ENCODE results near the gene TEX14.

The TEX14 gene

DNA sequence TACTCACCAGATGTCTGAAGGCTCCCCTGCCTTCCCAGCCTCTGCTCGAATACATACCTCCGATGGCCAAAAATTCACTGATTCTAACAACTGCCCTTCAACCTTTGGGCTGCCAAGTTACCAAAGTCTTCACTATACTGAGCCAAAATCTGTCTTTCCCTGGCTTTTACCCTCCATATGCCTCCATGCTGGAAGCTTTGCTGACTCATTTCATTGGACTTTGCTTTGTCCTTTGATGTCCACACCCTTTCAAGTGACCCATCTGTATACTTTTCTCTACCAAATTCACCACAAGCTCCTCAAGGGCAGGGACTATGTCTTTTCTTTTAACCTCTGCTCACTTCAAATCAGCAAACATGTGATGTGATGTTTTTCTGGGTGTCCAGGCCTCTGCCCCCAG, 156.4 kb downstream of the TEX14 start:
- H3K9ac ChIP-seq (ENCODE audit: low read depth, low read length), result no peak overlapping the region
- no peaks in the 10 kb centered on the region for H3K79me2 ChIP-seq (ENCODE audit: insufficient read depth, low read length)
- no peaks in the 10 kb centered on the region for H3K9me3 ChIP-seq (ENCODE audit: insufficient read depth, low read length, severe bottlenecking)
- peaks cover 2% of the 10 kb centered on the region; the same call in 1 of the 2 replicates for H3K4me1 ChIP-seq (ENCODE audit: insufficient read depth, low read length)
- no peaks in the 10 kb centered on the region for H3K36me3 ChIP-seq (ENCODE audit: insufficient read depth, low read length)
- no peak for ATAC-seq (ENCODE audit: insufficient read depth, low read depth)
- H3K4me2 ChIP-seq (ENCODE audit: insufficient read depth, low read length), result no peak overlapping the region
- H3K27ac ChIP-seq (ENCODE audit: low read length), result no peak overlapping the region
- H4K20me1 ChIP-seq (ENCODE audit: insufficient read depth, low read length), result peaks cover 11% of the 10 kb centered on the region; the same call in 1 of the 2 replicates
- TF ChIP-seq, protein P1, sequence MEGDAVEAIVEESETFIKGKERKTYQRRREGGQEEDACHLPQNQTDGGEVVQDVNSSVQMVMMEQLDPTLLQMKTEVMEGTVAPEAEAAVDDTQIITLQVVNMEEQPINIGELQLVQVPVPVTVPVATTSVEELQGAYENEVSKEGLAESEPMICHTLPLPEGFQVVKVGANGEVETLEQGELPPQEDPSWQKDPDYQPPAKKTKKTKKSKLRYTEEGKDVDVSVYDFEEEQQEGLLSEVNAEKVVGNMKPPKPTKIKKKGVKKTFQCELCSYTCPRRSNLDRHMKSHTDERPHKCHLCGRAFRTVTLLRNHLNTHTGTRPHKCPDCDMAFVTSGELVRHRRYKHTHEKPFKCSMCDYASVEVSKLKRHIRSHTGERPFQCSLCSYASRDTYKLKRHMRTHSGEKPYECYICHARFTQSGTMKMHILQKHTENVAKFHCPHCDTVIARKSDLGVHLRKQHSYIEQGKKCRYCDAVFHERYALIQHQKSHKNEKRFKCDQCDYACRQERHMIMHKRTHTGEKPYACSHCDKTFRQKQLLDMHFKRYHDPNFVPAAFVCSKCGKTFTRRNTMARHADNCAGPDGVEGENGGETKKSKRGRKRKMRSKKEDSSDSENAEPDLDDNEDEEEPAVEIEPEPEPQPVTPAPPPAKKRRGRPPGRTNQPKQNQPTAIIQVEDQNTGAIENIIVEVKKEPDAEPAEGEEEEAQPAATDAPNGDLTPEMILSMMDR (IDR thresholded peaks at IDR 0.05; ENCODE audit: borderline replicate concordance, extremely low read depth, low read length, poor library complexity, severe bottlenecking), result no peak
- no peak for TF ChIP-seq EZH2 (IDR thresholded peaks at IDR 0.05; ENCODE audit: borderline replicate concordance, low read depth, low read length, severe bottlenecking)
- peaks cover 61% of the 10 kb centered on the region for H3K27me3 ChIP-seq (ENCODE audit: insufficient read depth, low read length, poor library complexity)
- no peak overlapping the region for H3K4me3 ChIP-seq (ENCODE audit: low read depth in 1 of 2, low read length in 2 of 2)
- H2AFZ ChIP-seq (ENCODE audit: low read depth, low read length), result no peak overlapping the region
- DNase-seq, result no peak

DNA sequence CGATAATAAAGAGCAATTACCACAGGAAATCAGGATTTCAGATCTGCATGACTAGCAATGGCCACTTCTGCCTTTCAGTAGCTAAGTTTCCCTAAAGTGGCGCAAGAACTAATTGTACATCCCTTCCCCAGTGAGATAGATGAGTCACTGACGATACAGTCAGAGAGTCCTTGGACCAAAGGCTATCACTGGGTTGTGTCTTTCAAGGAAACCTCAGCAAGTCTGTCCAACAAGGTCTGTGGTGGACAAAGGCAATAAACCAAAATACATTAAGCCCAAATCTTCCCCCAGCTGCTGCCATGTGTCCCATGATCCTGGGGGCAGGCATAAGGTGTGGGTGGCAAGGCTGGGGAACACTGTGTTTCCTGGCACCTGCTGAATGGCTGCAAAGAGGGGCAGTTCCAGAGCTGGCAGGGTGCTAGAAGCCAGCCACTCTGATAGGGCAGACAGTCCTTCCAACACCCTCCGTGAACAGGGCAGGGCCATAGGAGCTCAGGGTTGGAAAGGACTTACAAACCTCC, 156.9 kb downstream of the TEX14 start:
- Histone ChIP-seq H3K4me2 (ENCODE audit: insufficient read depth, low read length) (no peak overlapping the region), H3K36me3 (ENCODE audit: insufficient read depth, low read length) (no peaks in the 10 kb centered on the region), H3K4me1 (ENCODE audit: insufficient read depth, low read length) (peaks cover 2% of the 10 kb centered on the region; the same call in 1 of the 2 replicates), H2AFZ (ENCODE audit: low read depth, low read length) (no peak overlapping the region), H3K4me3 (ENCODE audit: low read depth in 1 of 2, low read length in 2 of 2) (no peak overlapping the region), H4K20me1 (ENCODE audit: insufficient read depth, low read length) (peaks cover 11% of the 10 kb centered on the region; the same call in 1 of the 2 replicates), H3K9me3 (ENCODE audit: insufficient read depth, low read length, severe bottlenecking) (no peaks in the 10 kb centered on the region), H3K9ac (ENCODE audit: low read depth, low read length) (no peak overlapping the region), H3K27me3 (ENCODE audit: insufficient read depth, low read length, poor library complexity) (peaks cover 66% of the 10 kb centered on the region), H3K27ac (ENCODE audit: low read length) (no peak overlapping the region), H3K79me2 (ENCODE audit: insufficient read depth, low read length) (no peaks in the 10 kb centered on the region)
- ATAC-seq (ENCODE audit: insufficient read depth, low read depth), result no peak
- no peak for DNase-seq
- no peak for TF ChIP-seq EZH2 (IDR thresholded peaks at IDR 0.05; ENCODE audit: borderline replicate concordance, low read depth, low read length, severe bottlenecking)
- TF ChIP-seq, protein P1 (IDR thresholded peaks at IDR 0.05; ENCODE audit: borderline replicate concordance, extremely low read depth, low read length, poor library complexity, severe bottlenecking), result no peak

DNA sequence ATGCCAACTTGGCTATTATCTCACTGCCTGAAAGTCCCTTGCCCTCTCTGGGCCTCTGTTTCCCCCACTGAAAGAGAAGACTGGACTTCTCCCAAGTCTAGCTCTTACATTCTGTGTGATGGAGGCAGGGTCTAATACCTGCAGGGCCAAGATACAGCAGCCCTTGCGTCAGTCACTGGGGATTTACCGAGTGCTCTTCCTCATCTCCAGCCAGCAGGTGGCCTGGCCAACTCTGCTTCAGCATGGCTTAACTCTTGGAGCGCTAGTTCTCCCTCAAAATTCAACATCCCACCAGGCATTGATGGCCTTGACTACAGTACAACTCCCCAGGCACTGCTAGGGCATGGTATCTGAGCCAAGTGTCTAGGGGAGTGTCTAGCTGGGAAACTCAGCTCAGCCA, 157.5 kb downstream of the TEX14 start:
- H3K4me3 ChIP-seq (ENCODE audit: low read depth in 1 of 2, low read length in 2 of 2), result no peak overlapping the region

More for the DNA sequence above, 157.5 kb downstream of the TEX14 start:
- no peak overlapping the region for H2AFZ ChIP-seq (ENCODE audit: low read depth, low read length)
- H3K27me3 ChIP-seq (ENCODE audit: insufficient read depth, low read length, poor library complexity), result peaks cover 71% of the 10 kb centered on the region
- ATAC-seq (ENCODE audit: insufficient read depth, low read depth), result no peak
- H3K79me2 ChIP-seq (ENCODE audit: insufficient read depth, low read length), result no peaks in the 10 kb centered on the region
- H3K4me2 ChIP-seq (ENCODE audit: insufficient read depth, low read length), result no peak overlapping the region
- H3K27ac ChIP-seq (ENCODE audit: low read length), result no peak overlapping the region
- H3K9ac ChIP-seq (ENCODE audit: low read depth, low read length), result no peak overlapping the region
- peaks cover 2% of the 10 kb centered on the region; the same call in 1 of the 2 replicates for H3K4me1 ChIP-seq (ENCODE audit: insufficient read depth, low read length)
- DNase-seq, result no peak
- no peaks in the 10 kb centered on the region for H3K9me3 ChIP-seq (ENCODE audit: insufficient read depth, low read length, severe bottlenecking)
- no peaks in the 10 kb centered on the region for H3K36me3 ChIP-seq (ENCODE audit: insufficient read depth, low read length)
- TF ChIP-seq, protein P1 (IDR thresholded peaks at IDR 0.05; ENCODE audit: borderline replicate concordance, extremely low read depth, low read length, poor library complexity, severe bottlenecking), result no peak
- no peak for TF ChIP-seq EZH2 (IDR thresholded peaks at IDR 0.05; ENCODE audit: borderline replicate concordance, low read depth, low read length, severe bottlenecking)
- H4K20me1 ChIP-seq (ENCODE audit: insufficient read depth, low read length), result peaks cover 11% of the 10 kb centered on the region; the same call in 1 of the 2 replicates

All from DND-41 (cell line).